GM21576 (cell line): ENCODE measurements around the gene MSI1.

Experiments
- ATAC-seq: cut with Tn5 transposase; IDR thresholded peaks from one replicate; pipeline ENCODE4 v1.9.1; 2021; ENCODE audit warnings: mild to moderate bottlenecking, moderate library complexity; ENCODE audit not compliant: unreplicated experiment

The MSI1 gene

GRCh38 chr12:120377611-120378010 lies 8.6 kb upstream of the MSI1 start:
- ATAC-seq = no peak

- no peak for ATAC-seq
These were observed 8.1 kb upstream of the MSI1 start for GRCh38 chr12:120376934-120377572.

- no peak for ATAC-seq
These were observed 7.5 kb upstream of the MSI1 start for GRCh38 chr12:120376416-120376815.

- ATAC-seq = no peak
These were observed 7.0 kb upstream of the MSI1 start for GRCh38 chr12:120376009-120376408.

GRCh38 chr12:120373683-120374082 lies 4.7 kb upstream of the MSI1 start:
- ATAC-seq = no peak

GRCh38 chr12:120370343-120371243 lies 1.6 kb upstream of the MSI1 start:
- no peak for ATAC-seq

GRCh38 chr12:120369603-120370342 lies 809 bp upstream of the MSI1 start:
- no peak for ATAC-seq

GRCh38 chr12:120367924-120368788 lies 808 bp downstream of the MSI1 start:
- ATAC-seq = no peak

- ATAC-seq = no peak
These were observed 1.6 kb downstream of the MSI1 start for GRCh38 chr12:120367233-120367923.

- ATAC-seq = no peak
These were observed 2.1 kb downstream of the MSI1 start for GRCh38 chr12:120366845-120367232.

- ATAC-seq = no peak
These were observed 2.6 kb downstream of the MSI1 start for GRCh38 chr12:120366341-120366705.

- ATAC-seq = no peak
These were observed 3.2 kb downstream of the MSI1 start for GRCh38 chr12:120365675-120366340.

- ATAC-seq = no peak
These were observed 4.5 kb downstream of the MSI1 start for GRCh38 chr12:120364487-120364886.

GRCh38 chr12:120363274-120363855 lies 5.6 kb downstream of the MSI1 start:
- ATAC-seq = no peak

- no peak for ATAC-seq
These were observed 6.3 kb downstream of the MSI1 start for GRCh38 chr12:120362516-120363273.

GRCh38 chr12:120361506-120362208 lies 7.3 kb downstream of the MSI1 start:
- ATAC-seq = no peak

- ATAC-seq = no peak
These were observed 9.8 kb downstream of the MSI1 start for GRCh38 chr12:120359128-120359527.
